HepG2 (cell line): ENCODE data around the gene NR2C1. TPM values are rescaled to one million over a fixed set of nuclear protein-coding genes. Genes with fewer than 3 reads are reported as not detected.

Experiments
- ATAC-seq: fragments of 200-7000 bp; cut with Tn5 transposase; 3 replicates; pipeline ENCODE4 v1.9.1; 2020; ENCODE audit warnings: mild to moderate bottlenecking, moderate library complexity
- BruUV-seq: library from RNA; stranded (reverse); fragments of 400-500 nt; replicated peaks from 2 replicates; lab custom pipeline; 2021; lab: Mats Ljungman, UMichigan
- CTCF ChIA-PET: fragments of 300-600 bp; formaldehyde crosslinking; extraction: SDS; loops from one replicate; lab custom pipeline; 2021; ENCODE audit warnings: low total read pairs, inconsistent platforms, low intra/inter-chr PET ratio; lab: Yijun Ruan, JAX
- POLR2A ChIA-PET: fragments of 350-600 bp; sonication (Branson Sonifier 250); formaldehyde crosslinking; loops from one replicate; lab custom pipeline; 2020; ENCODE audit warnings: antibody characterized with exemption, inconsistent platforms; lab: Yijun Ruan, JAX
- DNase-seq: peaks from one replicate; pipeline ENCODE4 v3.0.0-alpha.2; 2015; ENCODE audit warnings: low spot score
- FAIRE-seq: peaks from 3 replicates; lab custom pipeline; 2011; peaks lifted over from hg19 to GRCh38; lab: Jason Lieb, UNC
- H2AFZ ChIP-seq: one replicate; pipeline ENCODE4 v1.6.1; 2011; ENCODE audit warnings: low read length, inconsistent platforms
- H3K27ac ChIP-seq: fragments of 300-600 bp; 3 replicates; pipeline ENCODE4 v1.8.0; 2011; ENCODE audit warnings: mixed run types, mild to moderate bottlenecking, mixed read lengths, low read length, inconsistent platforms; ENCODE audit not compliant: insufficient read depth; ENCODE audit errors: extremely low read length
- H3K27me3 ChIP-seq, 2 experiments: fragments of 200-600 bp in 1 of 2; 2 replicates in 1 of 2; 3 replicates in 1 of 2; pipeline versions ENCODE4 v1.6.0 to v1.8.0; 2011; ENCODE audit warnings: low read length in 2 of 2, mild to moderate bottlenecking in 2 of 2, moderate library complexity in 2 of 2, inconsistent platforms in 1 of 2; ENCODE audit not compliant: insufficient read depth in 2 of 2, control insufficient read depth in 1 of 2
- H3K36me3 ChIP-seq, 2 experiments: fragments of 200-600 bp in 1 of 2; replicated peaks in 1 of 2; 2 replicates in 1 of 2; 3 replicates in 1 of 2; pipeline versions ENCODE4 v1.5.1 to v1.8.0; 2011; ENCODE audit warnings: low read length in 2 of 2, inconsistent platforms in 1 of 2; ENCODE audit not compliant: insufficient read depth in 2 of 2, control insufficient read depth in 1 of 2
- H3K4me1 ChIP-seq: 2 replicates; pipeline ENCODE4 v1.5.1; 2012; ENCODE audit warnings: low read length, inconsistent platforms; ENCODE audit not compliant: insufficient read depth
- H3K4me2 ChIP-seq: 2 replicates; pipeline ENCODE4 v1.6.0; 2011; ENCODE audit warnings: low read depth, low read length, inconsistent platforms
- H3K4me3 ChIP-seq, 3 experiments: fragments of 200-600 bp in 1 of 3; sonication (generic), shearing (Covaris generic) in 1 of 3; replicated peaks in 1 of 3; 2 replicates each; pipeline ENCODE4 v1.5.1; 2011 to 2016; ENCODE audit warnings: low read length in 3 of 3, inconsistent platforms in 2 of 3, low read depth in 2 of 3, mild to moderate bottlenecking in 2 of 3, control low read depth in 1 of 3, mixed read lengths in 1 of 3; ENCODE audit not compliant: insufficient read depth in 1 of 3
- H3K79me2 ChIP-seq: one replicate; pipeline ENCODE4 v1.6.1; 2011; ENCODE audit warnings: low read length, inconsistent platforms; ENCODE audit not compliant: insufficient read depth
- H3K9ac ChIP-seq: 2 replicates; pipeline ENCODE4 v1.6.0; 2011; ENCODE audit warnings: mild to moderate bottlenecking, low read depth, low read length, inconsistent platforms; ENCODE audit not compliant: insufficient read depth
- H3K9me3 ChIP-seq: 2 replicates; pipeline ENCODE4 v1.5.1; 2012; ENCODE audit warnings: mild to moderate bottlenecking, low read length
- H4K20me1 ChIP-seq: 2 replicates; pipeline ENCODE4 v1.6.0; 2011; ENCODE audit warnings: inconsistent platforms, mild to moderate bottlenecking, low read length, moderate library complexity; ENCODE audit not compliant: insufficient read depth
- CC2D1A ChIP-seq: sonication (generic); formaldehyde crosslinking; IDR thresholded peaks from 2 replicates; pipeline ENCODE4 v1.8.1; 2023; ENCODE audit warnings: mild to moderate bottlenecking, missing genetic modification reagents
- CEBPG ChIP-seq: IDR thresholded peaks from 2 replicates; pipeline ENCODE4 v1.6.1; 2016
- GATAD1 ChIP-seq: IDR thresholded peaks from 2 replicates; pipeline ENCODE4 v1.6.1; 2016; ENCODE audit warnings: missing genetic modification reagents, missing compliant biosample characterization
- GPN1 ChIP-seq: sonication (generic); formaldehyde crosslinking; IDR thresholded peaks from 2 replicates; pipeline ENCODE4 v1.5.1; 2020; ENCODE audit warnings: missing genetic modification reagents, borderline replicate concordance
- GTF2F1 ChIP-seq: fragments of 150-350 bp; IDR thresholded peaks from 2 replicates; pipeline ENCODE4 v1.6.1; 2014; ENCODE audit warnings: low read length
- MTERF4 ChIP-seq: sonication (generic); formaldehyde crosslinking; IDR thresholded peaks from 2 replicates; pipeline ENCODE4 v1.8.0; 2023; ENCODE audit warnings: mild to moderate bottlenecking, missing genetic modification reagents
- MXD4 ChIP-seq: IDR thresholded peaks from 2 replicates; pipeline ENCODE4 v1.6.1; 2016; ENCODE audit warnings: mild to moderate bottlenecking, missing biosample characterization, missing genetic modification reagents
- RFX1 ChIP-seq: fragments of 450-650 bp; IDR thresholded peaks from 2 replicates; pipeline ENCODE4 v1.6.1; 2017
- YEATS4 ChIP-seq: sonication (generic); formaldehyde crosslinking; IDR thresholded peaks from 2 replicates; pipeline ENCODE4 v1.4.0; 2020; ENCODE audit warnings: missing genetic modification reagents, borderline replicate concordance
- ZBTB7A ChIP-seq: sonication (generic); formaldehyde crosslinking; IDR thresholded peaks from 2 replicates; pipeline ENCODE4 v1.8.0; 2022; ENCODE audit warnings: mild to moderate bottlenecking, missing genetic modification reagents
- ZHX2 ChIP-seq, 2 experiments: sonication (generic) in 1 of 2; formaldehyde crosslinking in 1 of 2; IDR thresholded peaks; 2 replicates each; pipeline versions ENCODE4 v1.6.1 to v1.9.0; 2014 to 2022; ENCODE audit warnings: antibody characterized with exemption in 1 of 2, borderline replicate concordance in 1 of 2, inconsistent platforms in 1 of 2, low read depth in 1 of 2, missing genetic modification reagents in 1 of 2
- ZKSCAN8 ChIP-seq: IDR thresholded peaks from 2 replicates; pipeline ENCODE4 v1.6.1; 2016; ENCODE audit warnings: borderline replicate concordance, missing genetic modification reagents, missing compliant biosample characterization
- ZNF557 ChIP-seq: sonication (generic); formaldehyde crosslinking; IDR thresholded peaks from 2 replicates; pipeline ENCODE4 v1.4.0; 2020; ENCODE audit warnings: missing genetic modification reagents
- ZNF564 ChIP-seq: sonication (generic); formaldehyde crosslinking; IDR thresholded peaks from 2 replicates; pipeline ENCODE4 v1.8.1; 2023; ENCODE audit warnings: mild to moderate bottlenecking, missing genetic modification reagents
- ZNF850 ChIP-seq: sonication (generic); formaldehyde crosslinking; conservative IDR thresholded peaks from 2 replicates; pipeline ENCODE4 v1.9.0; 2021; ENCODE audit warnings: mild to moderate bottlenecking, missing genetic modification reagents
- WGBS: methylation state at CpG from one replicate; pipeline ENCODE4 v1.1.6; 2017; ENCODE audit warnings: low lambda C conversion rate; 5-methylcytosine and 5-hydroxymethylcytosine counted together
- in situ Hi-C: cut with HindIII; loops from 2 replicates; pipeline ENCODE4 v1.10.0; 2017; ENCODE audit warnings: low pct_unique_long_range_greater_than_20kb; ENCODE audit not compliant: extremely low pct_ligation_motif_present
- intact Hi-C: fragments of 100-400 bp; cut with micrococcal nuclease; formaldehyde crosslinking; loops from one replicate; pipeline ENCODE4 v1.10.0; 2022; ENCODE audit not compliant: unreplicated experiment
- polyA plus RNA-seq, 8 experiments: library from polyadenylated mRNA; depleted of rRNA in 3 of 8; stranded (reverse) in 7 of 8; unstranded in 1 of 8; fragments of >200 nt; fragmentation: Illumina TruSeq in 4 of 8; extraction: Trizol in 4 of 8; gene quantifications; 2 replicates each; pipeline versions ENCODE4 v1.2.1 to v1.2.3, GENCODE V29; 2011 to 2016; ENCODE audit warnings: low read depth in 4 of 8, missing spikeins in 1 of 8, mixed read lengths in 1 of 8; ENCODE audit not compliant: insufficient read depth in 1 of 8
- total RNA-seq, 5 experiments: library from RNA; depleted of rRNA; stranded (reverse); fragments of >200 nt; fragmentation: Illumina TruSeq; extraction: Trizol; gene quantifications; 2 replicates each; pipeline ENCODE4 v1.2.3, GENCODE V29; 2016; ENCODE audit warnings: low read depth in 1 of 5

The NR2C1 gene
- total and polyA plus RNA-seq, 2 of the 13 experiments (the other 11 are each of a cell fraction or from before 2014, with no cell fraction given): 38.0 to 70.8 TPM

GRCh38 chr12:95022477-95022876, 50.9 kb downstream of the NR2C1 start (continued):
- no peak for TF ChIP-seq ZHX2 (IDR thresholded peaks at IDR 0.05; ENCODE audit: low read depth)
- no peak for TF ChIP-seq ZHX2 (CRISPR knock-in tag; IDR thresholded peaks at IDR 0.05; ENCODE audit: borderline replicate concordance)
- no peak for TF ChIP-seq GTF2F1
- TF ChIP-seq ZNF850 (CRISPR knock-in tag): no peak
- no peak for TF ChIP-seq ZNF557 (CRISPR knock-in tag)
- TF ChIP-seq GPN1 (CRISPR knock-in tag): no peak
- TF ChIP-seq, all 625 proteins: peak for 0

GRCh38 chr12:95017482-95017881, 55.9 kb downstream of the NR2C1 start:
- Histone ChIP-seq H3K4me1 (no peaks in the 10 kb centered on the region), H2AFZ (no peak overlapping the region), H3K36me3 (0 out of 5 replicates have a peak, but pooled peaks cover 0 to 5% of the 10 kb centered on the region in 2 experiments), H3K4me3 (no peak overlapping the region), H4K20me1 (no peaks in the 10 kb centered on the region), H3K79me2 (no peaks in the 10 kb centered on the region), H3K4me2 (no peak overlapping the region), H3K27ac (no peak overlapping the region), H3K9me3 (no peaks in the 10 kb centered on the region), H3K9ac (no peak overlapping the region)
- ATAC-seq (no peak), DNase-seq (no peak)
- BruUV-seq: no TSS peak
- POLR2A ChIA-PET: no interaction called here
- in situ Hi-C loops: no loop called here
- intact Hi-C loops: no loop called here
- TF ChIP-seq CEBPG (CRISPR knock-in tag): no peak
- TF ChIP-seq MXD4 (CRISPR knock-in tag): no peak
- TF ChIP-seq CC2D1A (CRISPR knock-in tag): no peak
- no peak for TF ChIP-seq MTERF4 (CRISPR knock-in tag)
- no peak for TF ChIP-seq ZNF564 (CRISPR knock-in tag)
- no peak for TF ChIP-seq RFX1
- TF ChIP-seq ZKSCAN8 (CRISPR knock-in tag): no peak
- TF ChIP-seq ZBTB7A: no peak
- TF ChIP-seq YEATS4 (CRISPR knock-in tag): no peak
- no peak for TF ChIP-seq GATAD1
- TF ChIP-seq, all 625 proteins: peak for 0
- H3K27me3 ChIP-seq: no peaks in the 10 kb centered on the region
- 28% methylated on average over 1 of the region's 1 CpG for WGBS
- CTCF ChIA-PET: no interaction called here
- FAIRE-seq: no peak
